Activated T-cell treated with anti-CD3 and anti-CD28 coated beads for 24 hours (primary cell): ENCODE measurements around the gene RASL11A.
"Not testable (repeated sequence)": the region's sequence is repeated elsewhere in the genome, so short reads cannot be mapped to it uniquely, and the experiment has no call there.

ENCODE experiments used
- DNase-seq: peaks from one replicate; pipeline ENCODE4 v3.0.0-alpha.2; 2020; ENCODE audit warnings: low read depth

The RASL11A gene

GRCh38 chr13:27300941-27301586, 30.4 kb downstream of the RASL11A start:
- DNase-seq, result no peak

- DNase-seq, result no peak
Measured at GRCh38 chr13:27302643-27303262, 32.1 kb downstream of the RASL11A start.

- no peak for DNase-seq
Measured at GRCh38 chr13:27304099-27304498, 33.5 kb downstream of the RASL11A start.

GRCh38 chr13:27304611-27305010, 34.0 kb downstream of the RASL11A start:
- no peak for DNase-seq

GRCh38 chr13:27306364-27306763, 35.7 kb downstream of the RASL11A start:
- no peak for DNase-seq

- DNase-seq, result no peak
Measured at GRCh38 chr13:27308941-27309340, 38.3 kb downstream of the RASL11A start.

- DNase-seq, result no peak
Measured at GRCh38 chr13:27309401-27309958, 38.9 kb downstream of the RASL11A start.

GRCh38 chr13:27309967-27310598, 39.5 kb downstream of the RASL11A start:
- DNase-seq, result no peak

GRCh38 chr13:27310946-27311345, 40.3 kb downstream of the RASL11A start:
- no peak for DNase-seq

- DNase-seq, result no peak
Measured at GRCh38 chr13:27311518-27312210, 41.0 kb downstream of the RASL11A start.

- no peak for DNase-seq
Measured at GRCh38 chr13:27313770-27314169, 43.1 kb downstream of the RASL11A start.

GRCh38 chr13:27319404-27319803, 48.8 kb downstream of the RASL11A start:
- DNase-seq, result no peak

GRCh38 chr13:27321468-27322431, 51.1 kb downstream of the RASL11A start:
- no peak for DNase-seq

- DNase-seq, result not testable (repeated sequence)
Measured at GRCh38 chr13:27322443-27322842, 51.8 kb downstream of the RASL11A start.
